HepG2 (cell line): Measurements from ENCODE around the gene CCDC142. TPM values are rescaled to one million over a fixed set of nuclear protein-coding genes. Genes with fewer than 3 reads are reported as not detected.

Experiments
- CBX2 ChIP-seq, 2 experiments: fragments of 200-600 bp in 1 of 2; sonication (generic); formaldehyde crosslinking in 1 of 2; IDR thresholded peaks; 2 replicates each; pipeline versions ENCODE4 v1.7.0 to v1.8.1; 2018 to 2022; ENCODE audit warnings: low read depth in 2 of 2, low read length in 1 of 2, mild to moderate bottlenecking in 1 of 2, missing genetic modification reagents in 1 of 2
- GLMP ChIP-seq: sonication (generic); formaldehyde crosslinking; IDR thresholded peaks from 2 replicates; pipeline ENCODE4 v1.9.0; 2021; ENCODE audit warnings: missing genetic modification reagents, mild to moderate bottlenecking, borderline replicate concordance
- HNRNPL ChIP-seq: fragments of 200-400 bp; formaldehyde crosslinking; IDR thresholded peaks from 2 replicates; pipeline ENCODE4 v1.6.1; 2017; ENCODE audit warnings: mild to moderate bottlenecking, low read depth, low read length
- JUND ChIP-seq: sonication (generic); formaldehyde crosslinking; IDR thresholded peaks from 2 replicates; pipeline ENCODE4 v1.8.0; 2022; ENCODE audit warnings: mild to moderate bottlenecking, missing genetic modification reagents
- MEIS1 ChIP-seq: sonication (generic); formaldehyde crosslinking; IDR thresholded peaks from 2 replicates; pipeline ENCODE4 v1.9.0; 2021; ENCODE audit warnings: mild to moderate bottlenecking, missing genetic modification reagents, moderate library complexity, borderline replicate concordance
- MTERF4 ChIP-seq: sonication (generic); formaldehyde crosslinking; IDR thresholded peaks from 2 replicates; pipeline ENCODE4 v1.8.0; 2023; ENCODE audit warnings: mild to moderate bottlenecking, missing genetic modification reagents
- MTF2 ChIP-seq: sonication (generic); formaldehyde crosslinking; IDR thresholded peaks from 2 replicates; pipeline ENCODE4 v1.5.0; 2020; ENCODE audit warnings: missing genetic modification reagents, borderline replicate concordance
- NFYB ChIP-seq: sonication (generic); formaldehyde crosslinking; IDR thresholded peaks from 2 replicates; pipeline ENCODE4 v1.4.0; 2020; ENCODE audit warnings: missing genetic modification reagents
- SRSF9 ChIP-seq: fragments of 200-400 bp; formaldehyde crosslinking; IDR thresholded peaks from 2 replicates; pipeline ENCODE4 v1.6.1; 2018; ENCODE audit warnings: borderline replicate concordance, mild to moderate bottlenecking, low read depth, low read length; ENCODE audit not compliant: insufficient read depth, poor library complexity, severe bottlenecking
- TCF7 ChIP-seq: sonication (generic); IDR thresholded peaks from 2 replicates; pipeline ENCODE4 v1.6.1; 2016; ENCODE audit warnings: antibody characterized with exemption, low read depth
- YEATS4 ChIP-seq: sonication (generic); formaldehyde crosslinking; IDR thresholded peaks from 2 replicates; pipeline ENCODE4 v1.4.0; 2020; ENCODE audit warnings: missing genetic modification reagents, borderline replicate concordance
- ZNF432 ChIP-seq: sonication (generic); formaldehyde crosslinking; IDR thresholded peaks from 2 replicates; pipeline ENCODE4 v1.5.0; 2020; ENCODE audit warnings: missing genetic modification reagents, mild to moderate bottlenecking, borderline replicate concordance
- ZNF597 ChIP-seq: sonication (generic); formaldehyde crosslinking; IDR thresholded peaks from 2 replicates; pipeline ENCODE4 v1.5.0; 2020; ENCODE audit warnings: missing genetic modification reagents
- ZNF607 ChIP-seq: sonication (generic); formaldehyde crosslinking; IDR thresholded peaks from 2 replicates; pipeline ENCODE4 v1.5.1; 2020; ENCODE audit warnings: missing genetic modification reagents, mild to moderate bottlenecking, borderline replicate concordance
- ZNF639 ChIP-seq: conservative IDR thresholded peaks from 2 replicates; pipeline ENCODE4 v1.6.1; 2018; ENCODE audit warnings: missing genetic modification reagents
- ZNF670 ChIP-seq: sonication (generic); formaldehyde crosslinking; IDR thresholded peaks from 2 replicates; pipeline ENCODE4 v1.8.0; 2022; ENCODE audit warnings: mild to moderate bottlenecking, missing genetic modification reagents, borderline replicate concordance
- ZNF775 ChIP-seq: sonication (generic); formaldehyde crosslinking; IDR thresholded peaks from 2 replicates; pipeline ENCODE4 v1.4.0; 2020; ENCODE audit warnings: missing genetic modification reagents, mild to moderate bottlenecking, moderate library complexity, borderline replicate concordance
- ZSCAN30 ChIP-seq: sonication (generic); formaldehyde crosslinking; IDR thresholded peaks from 2 replicates; pipeline ENCODE4 v1.5.0; 2020; ENCODE audit warnings: mild to moderate bottlenecking, missing genetic modification reagents
- ZSCAN9 ChIP-seq: IDR thresholded peaks from 2 replicates; pipeline ENCODE4 v1.6.1; 2016; ENCODE audit warnings: borderline replicate concordance
- polyA plus RNA-seq, 8 experiments: library from polyadenylated mRNA; depleted of rRNA in 3 of 8; stranded (reverse) in 7 of 8; unstranded in 1 of 8; fragments of >200 nt; fragmentation: Illumina TruSeq in 4 of 8; extraction: Trizol in 4 of 8; gene quantifications; 2 replicates each; pipeline versions ENCODE4 v1.2.1 to v1.2.3, GENCODE V29; 2011 to 2016; ENCODE audit warnings: low read depth in 4 of 8, missing spikeins in 1 of 8, mixed read lengths in 1 of 8; ENCODE audit not compliant: insufficient read depth in 1 of 8
- total RNA-seq, 5 experiments: library from RNA; depleted of rRNA; stranded (reverse); fragments of >200 nt; fragmentation: Illumina TruSeq; extraction: Trizol; gene quantifications; 2 replicates each; pipeline ENCODE4 v1.2.3, GENCODE V29; 2016; ENCODE audit warnings: low read depth in 1 of 5
- TF ChIP-seq, protein P1 (sequence below): sonication (generic); formaldehyde crosslinking; conservative IDR thresholded peaks from 2 replicates; pipeline ENCODE4 v1.4.0; 2020; ENCODE audit warnings: missing genetic modification reagents

CCDC142 gene
- total and polyA plus RNA-seq, 2 of the 13 experiments (the other 11 are each of a cell fraction or from before 2014, with no cell fraction given), result 14.7 to 30.4 TPM

GRCh38 chr2:74440378-74441169, 42.2 kb downstream of the CCDC142 start (continued):
- no peak for TF ChIP-seq SRSF9
- TF ChIP-seq TCF7, result peak; percentile 4; the same call in 1 of the 2 replicates
- 0 out of 2 replicates have a peak, but pooled peaks have one; percentile 22 for TF ChIP-seq ZNF432
- peak; percentile 86; the same call in 1 of the 2 replicates for TF ChIP-seq MTERF4
- TF ChIP-seq ZNF607 (CRISPR knock-in tag), result peak; percentile 74
- peak; percentile 76; the same call in 1 of the 2 replicates for TF ChIP-seq JUND (CRISPR knock-in tag)
- no peak for TF ChIP-seq MEIS1 (CRISPR knock-in tag)
- TF ChIP-seq ZSCAN9, result peak; percentile 35; the same call in 1 of the 2 replicates
- peak; percentile 61; the same call in 1 of the 2 replicates for TF ChIP-seq ZNF775 (CRISPR knock-in tag)
- TF ChIP-seq ZNF639 (CRISPR knock-in tag), result 0 out of 2 replicates have a peak, but pooled peaks have one; percentile 49
- TF ChIP-seq ZSCAN30 (CRISPR knock-in tag), result peak; percentile 86; the same call in 1 of the 2 replicates
- no peak for TF ChIP-seq ZNF597 (CRISPR knock-in tag)
- TF ChIP-seq, protein P1, sequence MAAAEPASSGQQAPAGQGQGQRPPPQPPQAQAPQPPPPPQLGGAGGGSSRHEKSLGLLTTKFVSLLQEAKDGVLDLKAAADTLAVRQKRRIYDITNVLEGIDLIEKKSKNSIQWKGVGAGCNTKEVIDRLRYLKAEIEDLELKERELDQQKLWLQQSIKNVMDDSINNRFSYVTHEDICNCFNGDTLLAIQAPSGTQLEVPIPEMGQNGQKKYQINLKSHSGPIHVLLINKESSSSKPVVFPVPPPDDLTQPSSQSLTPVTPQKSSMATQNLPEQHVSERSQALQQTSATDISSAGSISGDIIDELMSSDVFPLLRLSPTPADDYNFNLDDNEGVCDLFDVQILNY (CRISPR knock-in tag), result no peak
- TF ChIP-seq YEATS4, result peak; percentile 89
- no peak for TF ChIP-seq CBX2 (IDR thresholded peaks at IDR 0.05; ENCODE audit: low read depth, low read length)
- peak; percentile 80 for TF ChIP-seq CBX2 (CRISPR knock-in tag; IDR thresholded peaks at IDR 0.05; ENCODE audit: low read depth)
- TF ChIP-seq ZNF670, result 0 out of 2 replicates have a peak, but pooled peaks have one; percentile 48
- TF ChIP-seq NFYB (CRISPR knock-in tag), result no peak
- TF ChIP-seq HNRNPL, result peak; percentile 84
- TF ChIP-seq MTF2 (CRISPR knock-in tag), result peak; percentile 82
- no peak for TF ChIP-seq GLMP
